ENCODE data around the gene KRT13. TPM values are rescaled to one million over a fixed set of nuclear protein-coding genes. Genes with fewer than 3 reads are reported as not detected.
A peak's percentile ranks its signal among the peaks of the same experiment; 100 is the strongest.

Gene KRT13
- total and polyA plus RNA-seq, 5 donors from 2014 or later: not detected

- Mint-ChIP-seq H3K27me3 (peaks cover 10% of the 10 kb centered on the region), H3K36me3 (no peaks in the 10 kb centered on the region), H3K27ac (no peak overlapping the region), H3K4me3 (no peak overlapping the region), H3K4me1 (no peaks in the 10 kb centered on the region), H3K9me3 (peaks cover 0 to 2% (median 0%) of the 10 kb centered on the region in 7 donors)
- Histone ChIP-seq H3K9me3 (ENCODE audit: control insufficient read depth in 2 of 2, low read length in 2 of 2) (no peaks in the 10 kb centered on the region), H3K4me3 (ENCODE audit: low read depth, low read length) (no peak overlapping the region), H3K36me3 (ENCODE audit: control insufficient read depth, insufficient read depth, low read length) (no peaks in the 10 kb centered on the region), H3K27ac (ENCODE audit: insufficient read depth, low read length, poor library complexity, severe bottlenecking) (no peak overlapping the region), H3K4me1 (ENCODE audit: control insufficient read depth, insufficient read depth, low read length, poor library complexity, severe bottlenecking) (no peaks in the 10 kb centered on the region), H3K27me3 (ENCODE audit: control insufficient read depth, insufficient read depth, low read length) (peaks cover 5% of the 10 kb centered on the region)
- DNase-seq (no peak), ATAC-seq (ENCODE audit: low read depth in 2 of 2) (no peak)
Observed at GRCh38 chr17:41452281-41452680, 53.1 kb downstream of the KRT13 start.

DNA sequence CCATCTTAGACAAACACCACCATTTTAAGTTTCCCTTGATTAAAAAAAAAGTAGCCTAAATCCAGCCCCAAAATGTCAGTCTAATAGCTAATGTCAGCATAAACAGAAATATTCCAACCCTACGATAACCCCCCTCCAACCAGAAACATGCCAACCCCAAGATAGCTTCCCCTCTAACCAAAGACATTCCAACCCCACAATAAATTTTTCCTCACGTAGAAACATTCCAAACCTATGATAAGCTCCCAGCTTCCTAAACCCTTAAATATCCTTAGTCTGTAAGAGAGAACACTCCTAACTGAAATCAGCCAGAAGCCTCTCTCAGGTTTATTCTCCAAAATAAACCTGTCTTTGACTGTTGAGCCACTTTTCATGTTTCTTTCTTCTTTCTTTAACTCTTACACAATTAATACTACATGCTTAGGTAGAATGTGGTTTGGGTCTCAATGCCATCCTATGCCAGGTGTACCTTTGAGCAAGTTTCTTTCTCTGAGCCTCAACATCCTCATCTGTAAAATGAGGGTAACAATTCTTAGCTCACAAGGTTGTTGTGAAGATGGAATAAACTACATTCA lies 54.2 kb downstream of the KRT13 start:
- H3K4me1 Mint-ChIP-seq: no peaks in the 10 kb centered on the region
- Histone ChIP-seq H3K36me3 (ENCODE audit: control insufficient read depth, insufficient read depth, low read length) (no peaks in the 10 kb centered on the region), H3K9me3 (ENCODE audit: control insufficient read depth in 2 of 2, low read length in 2 of 2) (no peaks in the 10 kb centered on the region), H3K4me1 (ENCODE audit: control insufficient read depth, insufficient read depth, low read length, poor library complexity, severe bottlenecking) (no peaks in the 10 kb centered on the region), H3K27ac (ENCODE audit: insufficient read depth, low read length, poor library complexity, severe bottlenecking) (no peak overlapping the region), H3K4me3 (ENCODE audit: low read depth, low read length) (no peak overlapping the region), H3K27me3 (ENCODE audit: control insufficient read depth, insufficient read depth, low read length) (peaks cover 5% of the 10 kb centered on the region)
- H3K27ac Mint-ChIP-seq: peak overlapping the region in 1 of 3 donors; percentile 16
- no peak for DNase-seq
- H3K36me3 Mint-ChIP-seq: no peaks in the 10 kb centered on the region
- no peak for ATAC-seq (ENCODE audit: low read depth in 2 of 2)
- peaks cover 13% of the 10 kb centered on the region for H3K27me3 Mint-ChIP-seq
- H3K4me3 Mint-ChIP-seq: no peak overlapping the region
- peaks cover 0 to 2% (median 0%) of the 10 kb centered on the region in 7 donors for H3K9me3 Mint-ChIP-seq

Other genes with a start within 250 kb of the KRT13 start
- not detected for gene KRTAP9-6, start 240.2 kb downstream of the KRT13 start, total RNA-seq
- not detected for gene KRTAP9-6, start 240.2 kb downstream of the KRT13 start, polyA plus RNA-seq
- not detected for gene KRTAP9-7, start 229.9 kb downstream of the KRT13 start, total RNA-seq
- gene KRTAP9-7, start 229.9 kb downstream of the KRT13 start, polyA plus RNA-seq: not detected
- not detected for gene KRTAP29-1, start 202.8 kb downstream of the KRT13 start, total RNA-seq
- under 1 TPM in 1 of 4 donors, not detected in 3; 0.63 TPM for gene KRTAP29-1, start 202.8 kb downstream of the KRT13 start, polyA plus RNA-seq
- 0.42 TPM for gene KRTAP16-1, start 196.3 kb downstream of the KRT13 start, total RNA-seq
- under 1 TPM in 1 of 4 donors, not detected in 3; 0.17 TPM for gene KRTAP16-1, start 196.3 kb downstream of the KRT13 start, polyA plus RNA-seq
- not detected for gene KRTAP17-1, start 189.9 kb downstream of the KRT13 start, total RNA-seq
- not detected for gene KRTAP17-1, start 189.9 kb downstream of the KRT13 start, polyA plus RNA-seq
- gene KRT33A, start 154.8 kb downstream of the KRT13 start, total RNA-seq: not detected
- gene KRT33A, start 154.8 kb downstream of the KRT13 start, polyA plus RNA-seq: not detected
- not detected for gene KRT33B, start 135.8 kb downstream of the KRT13 start, total RNA-seq
- not detected for gene KRT33B, start 135.8 kb downstream of the KRT13 start, polyA plus RNA-seq
- gene KRT34, start 123.3 kb downstream of the KRT13 start, total RNA-seq: not detected
- gene KRT34, start 123.3 kb downstream of the KRT13 start, polyA plus RNA-seq: not detected
- not detected for gene KRT31, start 108.0 kb downstream of the KRT13 start, total RNA-seq
- not detected for gene KRT31, start 108.0 kb downstream of the KRT13 start, polyA plus RNA-seq
- gene KRT37, start 81.0 kb downstream of the KRT13 start, total RNA-seq: not detected
- not detected for gene KRT37, start 81.0 kb downstream of the KRT13 start, polyA plus RNA-seq
- gene KRT38, start 64.6 kb downstream of the KRT13 start, total RNA-seq: not detected
- not detected for gene KRT38, start 64.6 kb downstream of the KRT13 start, polyA plus RNA-seq
- not detected for gene KRT32, start 38.2 kb downstream of the KRT13 start, total RNA-seq
- not detected for gene KRT32, start 38.2 kb downstream of the KRT13 start, polyA plus RNA-seq
- not detected for gene KRT35, start 24.5 kb downstream of the KRT13 start, total RNA-seq
- not detected for gene KRT35, start 24.5 kb downstream of the KRT13 start, polyA plus RNA-seq
- not detected for gene KRT36, start 15.7 kb downstream of the KRT13 start, total RNA-seq
- not detected for gene KRT36, start 15.7 kb downstream of the KRT13 start, polyA plus RNA-seq
- gene KRT15, start 13.3 kb upstream of the KRT13 start, total RNA-seq: not detected
- gene KRT15, start 13.3 kb upstream of the KRT13 start, polyA plus RNA-seq: not detected
- gene KRT19, start 22.7 kb upstream of the KRT13 start, total RNA-seq: not detected
- gene KRT19, start 22.7 kb upstream of the KRT13 start, polyA plus RNA-seq: not detected
- not detected for gene KRT9, start 66.4 kb upstream of the KRT13 start, total RNA-seq
- not detected for gene KRT9, start 66.4 kb upstream of the KRT13 start, polyA plus RNA-seq
- gene KRT14, start 81.3 kb upstream of the KRT13 start, total RNA-seq: not detected
- gene KRT14, start 81.3 kb upstream of the KRT13 start, polyA plus RNA-seq: not detected
- gene KRT16, start 107.2 kb upstream of the KRT13 start, total RNA-seq: not detected
- not detected for gene KRT16, start 107.2 kb upstream of the KRT13 start, polyA plus RNA-seq
- gene KRT17, start 119.0 kb upstream of the KRT13 start, total RNA-seq: not detected
- gene KRT17, start 119.0 kb upstream of the KRT13 start, polyA plus RNA-seq: not detected
- 2,625 TPM for gene EIF1, start 183.3 kb upstream of the KRT13 start, total RNA-seq
- 1,000 to 10,000 TPM; 1,357 to 1,617 (median 1,453) TPM for gene EIF1, start 183.3 kb upstream of the KRT13 start, polyA plus RNA-seq
- not detected for gene GAST, start 206.7 kb upstream of the KRT13 start, total RNA-seq
- gene GAST, start 206.7 kb upstream of the KRT13 start, polyA plus RNA-seq: not detected
- gene HAP1, start 229.0 kb upstream of the KRT13 start, total RNA-seq: 2.1 TPM
- under 1 TPM; 0.35 to 0.62 (median 0.49) TPM for gene HAP1, start 229.0 kb upstream of the KRT13 start, polyA plus RNA-seq